Esophagus squamous epithelium (tissue), 5 donors: ENCODE measurements around the gene ARFRP1. TPM values are rescaled to one million over a fixed set of nuclear protein-coding genes. Genes with fewer than 3 reads are reported as not detected.

Experiments used
- DNase-seq: peaks from one replicate; lab custom pipeline; 2025; lab: John Stamatoyannopoulos, UW
- H3K27ac ChIP-seq, 4 donors: fragments of 200-600 bp; sonication (generic); one replicate each; pipeline ENCODE4 v1.5.1; 2016 to 2019; ENCODE audit warnings: mild to moderate bottlenecking in 1 of 4
- H3K27me3 ChIP-seq, 4 donors: fragments of 200-600 bp; sonication (generic); 1 replicate in 3 of 4; 2 replicates in 1 of 4; pipeline versions ENCODE4 v1.5.1 to v1.6.0; 2017 to 2021; ENCODE audit warnings: antibody characterized with exemption in 1 of 4
- H3K36me3 ChIP-seq, 3 donors: fragments of 200-600 bp; sonication (generic); one replicate each; pipeline ENCODE4 v1.5.1; 2016 to 2019
- H3K4me1 ChIP-seq, 3 donors: fragments of 200-600 bp; sonication (generic); one replicate each; pipeline ENCODE4 v1.5.1; 2017 to 2019
- H3K4me3 ChIP-seq, 4 donors: fragments of 200-600 bp; sonication (generic); 1 replicate in 3 of 4; 2 replicates in 1 of 4; pipeline ENCODE4 v1.5.1; 2016 to 2019; ENCODE audit warnings: mild to moderate bottlenecking in 2 of 4, moderate library complexity in 1 of 4
- H3K9me3 ChIP-seq, 3 donors: fragments of 200-600 bp; sonication (generic); one replicate each; pipeline ENCODE4 v1.5.1; 2016 to 2019
- CTCF ChIP-seq, 6 experiments: fragments of 450-650 bp in 4 of 6; fragments of 200-600 bp in 2 of 6; sonication (generic) in 2 of 6; IDR thresholded peaks; one replicate each; pipeline ENCODE4 v1.5.1; 2016 to 2019; ENCODE audit warnings: antibody characterized with exemption in 6 of 6, mild to moderate bottlenecking in 4 of 6, moderate library complexity in 4 of 6
- POLR2A ChIP-seq, 4 donors: fragments of 450-650 bp; IDR thresholded peaks; one replicate each; pipeline ENCODE4 v1.6.1; 2017; ENCODE audit warnings: antibody characterized with exemption in 4 of 4, mild to moderate bottlenecking in 4 of 4, moderate library complexity in 3 of 4
- WGBS, 2 donors: methylation state at CpG; one replicate each; pipeline ENCODE4 v1.1.5; 2018; 5-methylcytosine and 5-hydroxymethylcytosine counted together
- intact Hi-C: fragments of 100-400 bp; cut with DNase I; formaldehyde crosslinking; loops from one replicate; pipeline ENCODE4 v1.15.0; 2022
- total RNA-seq, 4 donors: library from RNA; depleted of rRNA; stranded (reverse); fragments of >200 nt; gene quantifications; one replicate each; pipeline ENCODE4 v1.1.0, GENCODE V29; 2016
- donor health status: DM: yes; HTN: yes; CAD: no.

ARFRP1 gene
- total RNA-seq, 4 donors from 2014 or later: 30.4 to 45.5 (median 37.0) TPM

- Histone ChIP-seq H3K9me3 (no peaks in the 10 kb centered on the region), H3K4me3 (no peak overlapping the region), H3K4me1 (no peaks in the 10 kb centered on the region), H3K36me3 (peaks cover 9 to 77% (median 18%) of the 10 kb centered on the region in 3 donors), H3K27me3 (no peaks in the 10 kb centered on the region), H3K27ac (no peak overlapping the region)
- TF ChIP-seq CTCF (IDR thresholded peaks at IDR 0.05) (no peak), POLR2A (IDR thresholded peaks at IDR 0.05) (no peak)
- intact Hi-C loops: no loop called here
- no peak for DNase-seq
- WGBS, 2 donors: 90 to 95% methylated on average over 11 of the region's 11 CpGs
These were observed 39.4 kb downstream of the ARFRP1 start for GRCh38 chr20:63668351-63668750.

GRCh38 chr20:63667858-63668257 is 39.9 kb downstream of the ARFRP1 start:
- no peak overlapping the region for H3K27ac ChIP-seq
- WGBS, 2 donors: 88 to 97% methylated on average over 7 to 16 of the region's 16 CpGs
- H3K9me3 ChIP-seq: no peaks in the 10 kb centered on the region
- no peaks in the 10 kb centered on the region for H3K27me3 ChIP-seq
- no peak for DNase-seq
- no peaks in the 10 kb centered on the region for H3K4me1 ChIP-seq
- intact Hi-C loops: no loop called here
- TF ChIP-seq POLR2A (IDR thresholded peaks at IDR 0.05) (no peak), CTCF (IDR thresholded peaks at IDR 0.05) (no peak)
- H3K36me3 ChIP-seq: peaks cover 9 to 77% (median 22%) of the 10 kb centered on the region in 3 donors
- H3K4me3 ChIP-seq: no peak overlapping the region

GRCh38 chr20:63665708-63666107 is 42.1 kb downstream of the ARFRP1 start:
- Histone ChIP-seq H3K27me3 (no peaks in the 10 kb centered on the region), H3K36me3 (peaks cover 14 to 88% (median 30%) of the 10 kb centered on the region in 3 donors), H3K9me3 (no peaks in the 10 kb centered on the region), H3K27ac (no peak overlapping the region), H3K4me1 (no peaks in the 10 kb centered on the region), H3K4me3 (no peak overlapping the region)
- intact Hi-C loops: no loop called here
- no peak for DNase-seq
- TF ChIP-seq CTCF (IDR thresholded peaks at IDR 0.05): no peak
- 79 to 100% methylated on average over 2 of the region's 14 CpGs for WGBS, 2 donors

- H3K9me3 ChIP-seq: no peaks in the 10 kb centered on the region
- H3K27ac ChIP-seq: no peak overlapping the region
- H3K4me1 ChIP-seq: no peaks in the 10 kb centered on the region
- 77 to 80% methylated on average over 4 to 9 of the region's 18 CpGs for WGBS, 2 donors
- intact Hi-C loops: no loop called here
- no peaks in the 10 kb centered on the region for H3K27me3 ChIP-seq
- peaks cover 14 to 92% (median 30%) of the 10 kb centered on the region in 3 donors for H3K36me3 ChIP-seq
- H3K4me3 ChIP-seq: no peak overlapping the region
- no peak for TF ChIP-seq CTCF (IDR thresholded peaks at IDR 0.05)
- TF ChIP-seq POLR2A (IDR thresholded peaks at IDR 0.05): no peak
- DNase-seq: no peak
These were observed 42.7 kb downstream of the ARFRP1 start for GRCh38 chr20:63664861-63665594.

- no peaks in the 10 kb centered on the region for H3K27me3 ChIP-seq
- no peak for DNase-seq
- WGBS, 2 donors: 91 to 96% methylated on average over 4 to 9 of the region's 22 CpGs
- H3K9me3 ChIP-seq: no peaks in the 10 kb centered on the region
- H3K4me3 ChIP-seq: no peak overlapping the region
- intact Hi-C loops: no loop called here
- H3K4me1 ChIP-seq: peaks cover 1 to 5% (median 4%) of the 10 kb centered on the region in 3 donors
- no peak overlapping the region for H3K27ac ChIP-seq
- peaks cover 14 to 90% (median 30%) of the 10 kb centered on the region in 3 donors for H3K36me3 ChIP-seq
- TF ChIP-seq POLR2A (IDR thresholded peaks at IDR 0.05): no peak
- TF ChIP-seq CTCF (IDR thresholded peaks at IDR 0.05): no peak
These were observed 43.5 kb downstream of the ARFRP1 start for GRCh38 chr20:63664143-63664851.
